Measurements from ENCODE around the gene PRKCA.

DNA sequence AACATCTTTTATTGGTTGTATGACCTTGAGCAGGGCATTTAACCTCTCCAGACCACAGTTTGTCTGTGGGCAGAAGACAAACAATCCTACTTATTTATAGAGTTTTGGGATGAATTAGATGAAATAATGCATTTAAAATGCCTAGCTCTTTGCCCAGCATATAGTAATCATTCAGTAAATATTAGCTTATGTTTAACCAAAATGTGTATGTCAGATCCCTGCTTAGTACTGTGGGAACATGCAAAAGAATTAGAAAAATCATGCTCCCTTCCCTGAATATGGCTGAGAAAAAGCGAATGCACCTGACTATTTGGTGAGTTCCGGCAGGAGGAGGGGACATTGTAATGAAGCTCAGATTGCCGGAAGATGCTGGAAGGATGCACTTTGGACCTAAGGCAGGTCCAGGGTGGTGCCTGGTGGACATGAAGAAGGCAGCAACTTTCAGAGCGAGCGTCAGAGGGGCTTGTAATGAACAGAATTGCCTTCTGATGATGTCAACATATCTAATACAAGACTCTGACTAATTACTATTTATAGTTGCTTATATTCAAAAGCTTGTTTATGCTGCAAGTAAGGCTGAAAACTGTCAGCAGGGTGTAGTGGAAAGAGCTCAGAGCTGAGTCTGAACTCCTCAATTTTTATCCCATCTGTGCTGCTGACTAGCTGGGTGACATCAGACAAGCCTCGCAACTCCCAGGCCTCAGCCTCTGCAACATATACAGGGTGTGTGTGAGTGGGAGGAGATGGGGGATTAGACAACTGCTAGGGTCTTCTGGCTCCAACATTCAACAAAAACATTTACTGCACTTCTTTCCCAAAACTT is 221.2 kb downstream of the PRKCA start:
- no peak for TF ChIP-seq POLR2A (IDR thresholded peaks at IDR 0.05)
- peak; percentile 59 for TF ChIP-seq POLR2AphosphoS5 (IDR thresholded peaks at IDR 0.05)
- TF ChIP-seq, protein P1, sequence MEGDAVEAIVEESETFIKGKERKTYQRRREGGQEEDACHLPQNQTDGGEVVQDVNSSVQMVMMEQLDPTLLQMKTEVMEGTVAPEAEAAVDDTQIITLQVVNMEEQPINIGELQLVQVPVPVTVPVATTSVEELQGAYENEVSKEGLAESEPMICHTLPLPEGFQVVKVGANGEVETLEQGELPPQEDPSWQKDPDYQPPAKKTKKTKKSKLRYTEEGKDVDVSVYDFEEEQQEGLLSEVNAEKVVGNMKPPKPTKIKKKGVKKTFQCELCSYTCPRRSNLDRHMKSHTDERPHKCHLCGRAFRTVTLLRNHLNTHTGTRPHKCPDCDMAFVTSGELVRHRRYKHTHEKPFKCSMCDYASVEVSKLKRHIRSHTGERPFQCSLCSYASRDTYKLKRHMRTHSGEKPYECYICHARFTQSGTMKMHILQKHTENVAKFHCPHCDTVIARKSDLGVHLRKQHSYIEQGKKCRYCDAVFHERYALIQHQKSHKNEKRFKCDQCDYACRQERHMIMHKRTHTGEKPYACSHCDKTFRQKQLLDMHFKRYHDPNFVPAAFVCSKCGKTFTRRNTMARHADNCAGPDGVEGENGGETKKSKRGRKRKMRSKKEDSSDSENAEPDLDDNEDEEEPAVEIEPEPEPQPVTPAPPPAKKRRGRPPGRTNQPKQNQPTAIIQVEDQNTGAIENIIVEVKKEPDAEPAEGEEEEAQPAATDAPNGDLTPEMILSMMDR (IDR thresholded peaks at IDR 0.05) = peak in 1 of 4 experiments; percentile 19

All from gastroesophageal sphincter (tissue), 3 donors.